ENCODE data around the gene THBS2.

The THBS2 gene

GRCh38 chr6:169289619-169290339 is 36.1 kb upstream of the THBS2 start:
- Histone ChIP-seq H3K36me3 (ENCODE audit: control insufficient read depth in 1 of 2, insufficient read depth in 2 of 2, low read length in 2 of 2) (no peaks in the 10 kb centered on the region), H3K27ac (ENCODE audit: low read length) (no peak overlapping the region), H3K4me3 (ENCODE audit: low read depth in 1 of 2, low read length in 2 of 2) (no peak overlapping the region), H3K27me3 (ENCODE audit: low read depth, low read length) (no peaks in the 10 kb centered on the region), H3K9me3 (ENCODE audit: control insufficient read depth in 1 of 2, low read length in 2 of 2) (no peaks in the 10 kb centered on the region), H3K4me1 (ENCODE audit: control insufficient read depth in 1 of 2, insufficient read depth in 2 of 2, low read length in 2 of 2) (no peaks in the 10 kb centered on the region)

- Histone ChIP-seq H3K27ac (ENCODE audit: low read length) (no peak overlapping the region), H3K36me3 (ENCODE audit: control insufficient read depth in 1 of 2, insufficient read depth in 2 of 2, low read length in 2 of 2) (no peaks in the 10 kb centered on the region)
These were observed 35.6 kb upstream of the THBS2 start for GRCh38 chr6:169289257-169289618.

GRCh38 chr6:169288591-169288990 is 34.9 kb upstream of the THBS2 start:
- Histone ChIP-seq H3K27ac (ENCODE audit: low read length) (no peak overlapping the region), H3K36me3 (ENCODE audit: control insufficient read depth in 1 of 2, insufficient read depth in 2 of 2, low read length in 2 of 2) (no peaks in the 10 kb centered on the region), H3K4me1 (ENCODE audit: control insufficient read depth in 1 of 2, insufficient read depth in 2 of 2, low read length in 2 of 2) (no peaks in the 10 kb centered on the region), H3K27me3 (ENCODE audit: low read depth, low read length) (no peaks in the 10 kb centered on the region), H3K9me3 (ENCODE audit: control insufficient read depth in 1 of 2, low read length in 2 of 2) (no peaks in the 10 kb centered on the region), H3K4me3 (ENCODE audit: low read depth in 1 of 2, low read length in 2 of 2) (no peak overlapping the region)

More at GRCh38 chr6:169289257-169289618, 35.6 kb upstream of the THBS2 start:
- no peaks in the 10 kb centered on the region for H3K4me1 ChIP-seq (ENCODE audit: control insufficient read depth in 1 of 2, insufficient read depth in 2 of 2, low read length in 2 of 2)
- no peaks in the 10 kb centered on the region for H3K9me3 ChIP-seq (ENCODE audit: control insufficient read depth in 1 of 2, low read length in 2 of 2)
- H3K4me3 ChIP-seq (ENCODE audit: low read depth in 1 of 2, low read length in 2 of 2), result no peak overlapping the region
- H3K27me3 ChIP-seq (ENCODE audit: low read depth, low read length), result no peaks in the 10 kb centered on the region

- H3K4me3 ChIP-seq (ENCODE audit: low read depth in 1 of 2, low read length in 2 of 2), result no peak overlapping the region
- H3K27ac ChIP-seq (ENCODE audit: low read length), result no peak overlapping the region
- no peaks in the 10 kb centered on the region for H3K36me3 ChIP-seq (ENCODE audit: control insufficient read depth in 1 of 2, insufficient read depth in 2 of 2, low read length in 2 of 2)
- no peaks in the 10 kb centered on the region for H3K27me3 ChIP-seq (ENCODE audit: low read depth, low read length)
- H3K9me3 ChIP-seq (ENCODE audit: control insufficient read depth in 1 of 2, low read length in 2 of 2), result no peaks in the 10 kb centered on the region
- H3K4me1 ChIP-seq (ENCODE audit: control insufficient read depth in 1 of 2, insufficient read depth in 2 of 2, low read length in 2 of 2), result no peaks in the 10 kb centered on the region
These were observed 34.0 kb upstream of the THBS2 start for GRCh38 chr6:169287675-169288074.

GRCh38 chr6:169286961-169287360 is 33.3 kb upstream of the THBS2 start:
- Histone ChIP-seq H3K27me3 (ENCODE audit: low read depth, low read length) (no peaks in the 10 kb centered on the region), H3K27ac (ENCODE audit: low read length) (no peak overlapping the region), H3K9me3 (ENCODE audit: control insufficient read depth in 1 of 2, low read length in 2 of 2) (no peaks in the 10 kb centered on the region), H3K4me3 (ENCODE audit: low read depth in 1 of 2, low read length in 2 of 2) (no peak overlapping the region), H3K4me1 (ENCODE audit: control insufficient read depth in 1 of 2, insufficient read depth in 2 of 2, low read length in 2 of 2) (no peaks in the 10 kb centered on the region), H3K36me3 (ENCODE audit: control insufficient read depth in 1 of 2, insufficient read depth in 2 of 2, low read length in 2 of 2) (no peaks in the 10 kb centered on the region)

GRCh38 chr6:169285165-169285564 is 31.5 kb upstream of the THBS2 start:
- H3K4me1 ChIP-seq (ENCODE audit: control insufficient read depth in 1 of 2, insufficient read depth in 2 of 2, low read length in 2 of 2), result no peaks in the 10 kb centered on the region
- no peaks in the 10 kb centered on the region for H3K27me3 ChIP-seq (ENCODE audit: low read depth, low read length)
- no peaks in the 10 kb centered on the region for H3K9me3 ChIP-seq (ENCODE audit: control insufficient read depth in 1 of 2, low read length in 2 of 2)
- H3K27ac ChIP-seq (ENCODE audit: low read length), result no peak overlapping the region
- H3K36me3 ChIP-seq (ENCODE audit: control insufficient read depth in 1 of 2, insufficient read depth in 2 of 2, low read length in 2 of 2), result no peaks in the 10 kb centered on the region
- H3K4me3 ChIP-seq (ENCODE audit: low read depth in 1 of 2, low read length in 2 of 2), result no peak overlapping the region

- no peak overlapping the region for H3K4me3 ChIP-seq (ENCODE audit: low read depth in 1 of 2, low read length in 2 of 2)
- no peaks in the 10 kb centered on the region for H3K36me3 ChIP-seq (ENCODE audit: control insufficient read depth in 1 of 2, insufficient read depth in 2 of 2, low read length in 2 of 2)
- H3K27ac ChIP-seq (ENCODE audit: low read length), result no peak overlapping the region
- H3K4me1 ChIP-seq (ENCODE audit: control insufficient read depth in 1 of 2, insufficient read depth in 2 of 2, low read length in 2 of 2), result no peaks in the 10 kb centered on the region
- no peaks in the 10 kb centered on the region for H3K27me3 ChIP-seq (ENCODE audit: low read depth, low read length)
- H3K9me3 ChIP-seq (ENCODE audit: control insufficient read depth in 1 of 2, low read length in 2 of 2), result no peaks in the 10 kb centered on the region
These were observed 30.3 kb upstream of the THBS2 start for GRCh38 chr6:169283924-169284323.

- Histone ChIP-seq H3K27me3 (ENCODE audit: low read depth, low read length) (no peaks in the 10 kb centered on the region), H3K9me3 (ENCODE audit: control insufficient read depth in 1 of 2, low read length in 2 of 2) (no peaks in the 10 kb centered on the region), H3K4me3 (ENCODE audit: low read depth in 1 of 2, low read length in 2 of 2) (no peak overlapping the region), H3K4me1 (ENCODE audit: control insufficient read depth in 1 of 2, insufficient read depth in 2 of 2, low read length in 2 of 2) (no peaks in the 10 kb centered on the region), H3K27ac (ENCODE audit: low read length) (no peak overlapping the region), H3K36me3 (ENCODE audit: control insufficient read depth in 1 of 2, insufficient read depth in 2 of 2, low read length in 2 of 2) (no peaks in the 10 kb centered on the region)
These were observed 28.4 kb upstream of the THBS2 start for GRCh38 chr6:169282043-169282442.

- no peaks in the 10 kb centered on the region for H3K4me1 ChIP-seq (ENCODE audit: control insufficient read depth in 1 of 2, insufficient read depth in 2 of 2, low read length in 2 of 2)
- H3K9me3 ChIP-seq (ENCODE audit: control insufficient read depth in 1 of 2, low read length in 2 of 2), result no peaks in the 10 kb centered on the region
- H3K27me3 ChIP-seq (ENCODE audit: low read depth, low read length), result no peaks in the 10 kb centered on the region
- H3K4me3 ChIP-seq (ENCODE audit: low read depth in 1 of 2, low read length in 2 of 2), result no peak overlapping the region
- no peaks in the 10 kb centered on the region for H3K36me3 ChIP-seq (ENCODE audit: control insufficient read depth in 1 of 2, insufficient read depth in 2 of 2, low read length in 2 of 2)
- H3K27ac ChIP-seq (ENCODE audit: low read length), result no peak overlapping the region
These were observed 24.0 kb upstream of the THBS2 start for GRCh38 chr6:169277619-169278018.

- no peaks in the 10 kb centered on the region for H3K9me3 ChIP-seq (ENCODE audit: control insufficient read depth in 1 of 2, low read length in 2 of 2)
- no peak overlapping the region for H3K4me3 ChIP-seq (ENCODE audit: low read depth in 1 of 2, low read length in 2 of 2)
- H3K27ac ChIP-seq (ENCODE audit: low read length), result no peak overlapping the region
- no peaks in the 10 kb centered on the region for H3K4me1 ChIP-seq (ENCODE audit: control insufficient read depth in 1 of 2, insufficient read depth in 2 of 2, low read length in 2 of 2)
- H3K36me3 ChIP-seq (ENCODE audit: control insufficient read depth in 1 of 2, insufficient read depth in 2 of 2, low read length in 2 of 2), result no peaks in the 10 kb centered on the region
- H3K27me3 ChIP-seq (ENCODE audit: low read depth, low read length), result no peaks in the 10 kb centered on the region
These were observed 21.1 kb upstream of the THBS2 start for GRCh38 chr6:169274781-169275180.

- no peak overlapping the region for H3K27ac ChIP-seq (ENCODE audit: low read length)
- H3K4me3 ChIP-seq (ENCODE audit: low read depth in 1 of 2, low read length in 2 of 2), result no peak overlapping the region
- H3K4me1 ChIP-seq (ENCODE audit: control insufficient read depth in 1 of 2, insufficient read depth in 2 of 2, low read length in 2 of 2), result no peaks in the 10 kb centered on the region
- H3K27me3 ChIP-seq (ENCODE audit: low read depth, low read length), result no peaks in the 10 kb centered on the region
- H3K9me3 ChIP-seq (ENCODE audit: control insufficient read depth in 1 of 2, low read length in 2 of 2), result no peaks in the 10 kb centered on the region
- no peaks in the 10 kb centered on the region for H3K36me3 ChIP-seq (ENCODE audit: control insufficient read depth in 1 of 2, insufficient read depth in 2 of 2, low read length in 2 of 2)
These were observed 19.9 kb upstream of the THBS2 start for GRCh38 chr6:169273511-169273910.

GRCh38 chr6:169271877-169272216 is 18.2 kb upstream of the THBS2 start:
- Histone ChIP-seq H3K4me3 (ENCODE audit: low read depth in 1 of 2, low read length in 2 of 2) (no peak overlapping the region), H3K27me3 (ENCODE audit: low read depth, low read length) (no peaks in the 10 kb centered on the region), H3K36me3 (ENCODE audit: control insufficient read depth in 1 of 2, insufficient read depth in 2 of 2, low read length in 2 of 2) (no peaks in the 10 kb centered on the region), H3K4me1 (ENCODE audit: control insufficient read depth in 1 of 2, insufficient read depth in 2 of 2, low read length in 2 of 2) (no peaks in the 10 kb centered on the region), H3K27ac (ENCODE audit: low read length) (no peak overlapping the region), H3K9me3 (ENCODE audit: control insufficient read depth in 1 of 2, low read length in 2 of 2) (peaks cover 0 to 2% of the 10 kb centered on the region in 2 donors)

Data from muscle layer of duodenum (tissue), 2 donors.